Measurements from ENCODE around the gene STYXL1. TPM values are rescaled to one million over a fixed set of nuclear protein-coding genes. Genes with fewer than 3 reads are reported as not detected.
"Not testable (repeated sequence)": the region's sequence is repeated elsewhere in the genome, so short reads cannot be mapped to it uniquely, and the experiment has no call there.

STYXL1 gene
- polyA plus RNA-seq (ENCODE audit: insufficient read length in 12 of 12) = 10 to 100 TPM in 11 of 12 donors, not detected in 1; 16.5 to 35.7 (median 22.0) TPM
- long read RNA-seq, donor 1, partial matches to known transcripts = 0 of 4 reads
- long read RNA-seq, donor 1, other reads (novel, unspliced or antisense) = 0 of 4 reads
- long read RNA-seq, donor 2, partial matches to known transcripts = 240 of 453 reads
- long read RNA-seq, donor 2, other reads (novel, unspliced or antisense) = 210 of 453 reads
- long read RNA-seq, donor 3 = 0 reads
- long read RNA-seq, donor 4 = 0 reads
- long read RNA-seq, donor 5, partial matches to known transcripts = 0 of 1 reads
- long read RNA-seq, donor 5, other reads (novel, unspliced or antisense) = 0 of 1 reads
- long read RNA-seq, donor 6 = 0 reads
- long read RNA-seq, donor 7 = 0 reads
- long read RNA-seq, donor 8, partial matches to known transcripts = 252 of 420 reads
- long read RNA-seq, donor 8, other reads (novel, unspliced or antisense) = 167 of 420 reads
- long read RNA-seq, donor 9, partial matches to known transcripts = 0 of 2 reads
- long read RNA-seq, donor 9, other reads (novel, unspliced or antisense) = 0 of 2 reads
- long read RNA-seq, donor 10 = 0 reads
- long read RNA-seq, donor 11, partial matches to known transcripts = 0 of 3 reads
- long read RNA-seq, donor 11, other reads (novel, unspliced or antisense) = 0 of 3 reads

DNA sequence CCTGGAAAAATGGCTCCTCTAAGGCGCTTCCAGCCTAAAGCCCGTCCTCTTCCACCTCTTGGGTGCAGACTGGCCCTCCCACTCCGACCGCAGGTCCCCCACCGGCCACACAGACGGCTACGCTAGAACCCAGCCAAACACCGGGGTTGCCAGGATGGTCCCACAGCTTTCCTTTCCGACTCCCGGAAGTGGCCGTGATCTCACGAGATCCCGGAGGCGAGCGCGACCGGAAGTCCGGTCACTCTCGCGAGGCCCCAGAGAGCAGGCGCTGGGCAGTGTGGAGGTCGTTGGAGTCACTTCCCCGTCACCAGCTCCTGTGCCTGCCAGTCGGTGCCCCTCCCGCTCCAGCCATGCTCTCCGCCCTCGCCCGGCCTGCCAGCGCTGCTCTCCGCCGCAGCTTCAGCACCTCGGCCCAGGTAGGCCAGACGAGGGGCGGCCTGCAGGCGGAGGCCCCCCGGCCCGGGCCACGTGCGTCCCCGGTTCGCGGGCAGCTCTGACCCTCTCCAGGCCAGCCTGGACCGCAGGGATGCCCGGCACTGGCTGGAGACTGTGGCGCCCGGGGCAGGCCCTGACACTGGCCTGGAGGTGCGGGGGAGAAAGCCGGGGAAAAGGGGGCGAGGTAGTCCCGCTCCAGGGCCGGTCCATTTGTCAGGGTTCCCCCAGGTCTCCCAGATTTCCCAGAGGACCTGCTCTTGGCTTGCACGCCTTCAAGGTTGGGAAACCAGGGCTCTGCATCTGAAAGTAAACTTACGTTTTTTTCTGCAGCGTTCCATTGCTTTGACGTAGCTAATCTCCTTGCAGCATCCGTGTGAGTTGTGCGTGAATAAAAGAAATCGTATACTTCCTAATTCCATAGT lies at the start of gene STYXL1, which contains the start of gene MDH2:
Gene STYXL1, minus strand, starts transcription at position 190 of the 857 bp plus-strand sequence. CDS start 17,477 bp downstream, outside the sequence.
Gene MDH2, plus strand, starts transcription at position 296 of the 857 bp plus-strand sequence. Its CDS starts 55 bp downstream, at position 351.
- DNase-seq = peak; percentile 96

DNA sequence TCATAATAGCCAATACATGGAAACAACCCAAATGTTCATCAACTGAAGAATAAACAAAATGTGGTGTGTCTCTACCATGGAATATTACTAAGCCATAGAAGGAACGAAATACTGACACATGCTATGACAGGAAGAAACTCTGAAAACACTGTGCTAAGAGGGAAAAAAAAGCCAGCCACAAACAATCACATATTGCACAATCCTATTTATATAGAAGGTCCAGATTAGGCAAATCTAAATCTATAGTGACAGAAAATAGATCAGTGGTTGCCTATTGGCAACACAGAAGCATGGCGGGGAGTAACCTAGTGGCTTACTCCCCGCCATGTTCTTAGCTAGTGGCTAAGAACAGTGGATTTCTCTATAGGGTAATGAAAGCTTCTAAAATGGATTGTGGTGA lies 48.1 kb upstream of the STYXL1 start:
- DNase-seq = no peak

GRCh38 chr7:76094326-76094725 lies 46.5 kb upstream of the STYXL1 start:
- not testable (repeated sequence) for DNase-seq

GRCh38 chr7:76093531-76093930 lies 45.7 kb upstream of the STYXL1 start:
- not testable (repeated sequence) for DNase-seq

GRCh38 chr7:76091506-76091905 lies 43.7 kb upstream of the STYXL1 start:
- DNase-seq = no peak

DNA sequence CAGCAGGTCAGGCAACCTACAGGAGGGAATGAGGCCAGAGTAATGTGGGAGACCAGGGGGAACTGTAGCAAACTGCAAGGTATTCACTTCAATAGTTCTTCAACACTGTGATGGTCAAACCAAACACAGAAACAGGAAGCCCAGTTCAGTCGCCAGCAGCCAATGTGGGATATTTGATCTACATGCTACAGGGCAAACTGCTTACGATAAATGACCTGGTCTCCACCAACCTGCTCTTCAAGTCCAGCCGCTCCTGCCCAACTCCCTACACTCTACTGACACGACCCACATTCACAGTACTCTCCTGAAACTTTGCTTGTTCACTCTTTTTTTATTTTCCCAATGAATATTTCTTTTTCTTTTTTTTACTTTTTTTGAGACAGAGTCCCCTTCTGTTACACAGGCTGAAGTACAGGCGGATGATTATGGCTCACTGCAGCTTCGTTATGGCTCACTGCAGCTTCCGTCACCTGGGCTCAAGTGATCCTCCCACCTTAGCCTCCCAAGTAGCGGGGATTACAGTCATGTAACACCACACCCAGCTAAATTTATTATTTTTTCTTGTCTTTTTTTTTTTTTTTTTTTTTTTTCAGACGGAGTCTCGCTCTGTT lies 42.2 kb upstream of the STYXL1 start:
- no peak for DNase-seq

- DNase-seq = not testable (repeated sequence)
Measured at GRCh38 chr7:76087362-76087791, 39.6 kb upstream of the STYXL1 start.

DNA sequence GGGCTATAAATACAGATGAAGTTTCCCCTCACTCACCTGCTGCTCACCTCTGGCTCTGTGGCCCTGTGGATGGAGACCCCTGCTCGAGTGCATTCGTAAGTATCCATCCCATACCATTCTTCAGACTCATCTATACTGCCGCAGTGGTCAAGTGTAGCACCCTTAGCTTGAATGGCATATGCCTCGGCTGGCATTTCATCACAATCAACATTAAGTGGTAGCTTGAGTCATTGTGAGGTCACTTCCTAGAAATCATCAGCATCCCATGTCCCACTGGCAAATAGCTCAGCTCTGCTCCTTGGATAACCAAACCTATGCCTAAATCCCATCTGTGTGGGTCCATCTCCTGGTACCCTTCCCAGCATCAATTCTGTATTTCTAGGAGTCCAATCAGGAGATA lies 38.3 kb upstream of the STYXL1 start:
- DNase-seq = no peak

DNA sequence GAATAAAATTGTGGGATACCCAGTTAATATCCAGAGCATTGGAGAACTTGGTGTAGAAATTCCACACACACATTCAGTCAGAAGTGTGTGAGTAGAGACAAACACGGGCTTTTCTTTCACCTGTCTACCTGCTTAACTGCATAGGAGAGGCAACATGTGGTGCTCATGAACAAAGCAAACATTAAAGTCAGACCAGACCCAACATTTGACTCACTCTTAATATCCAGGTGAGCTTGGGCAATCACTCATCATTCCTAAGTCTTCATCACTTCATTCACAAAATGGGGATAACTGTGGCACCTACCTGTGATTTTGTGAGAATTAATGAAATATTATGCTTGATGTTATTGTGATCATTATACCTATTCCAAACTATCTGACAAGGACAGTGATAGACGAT lies 36.3 kb upstream of the STYXL1 start:
- not testable (repeated sequence) for DNase-seq

DNA sequence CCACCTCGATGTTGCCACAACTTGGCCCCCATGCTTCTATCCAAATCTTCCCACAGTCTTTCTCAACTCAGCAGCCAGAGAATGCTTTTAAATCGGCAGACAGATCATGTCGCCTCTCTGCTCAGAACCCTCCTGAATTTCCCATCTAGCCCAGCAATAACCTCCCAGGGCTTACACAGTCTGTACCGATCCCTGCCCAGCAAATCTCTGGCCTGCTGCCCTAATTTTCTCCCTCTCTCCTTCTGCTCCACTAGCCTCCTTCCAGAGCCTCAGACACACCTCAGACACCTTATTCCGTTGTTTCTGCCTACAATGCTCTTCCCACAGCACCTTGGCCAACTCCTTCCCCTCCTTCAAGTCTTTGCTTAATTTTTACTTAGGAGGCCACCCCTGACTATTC lies 32.4 kb upstream of the STYXL1 start:
- DNase-seq = no peak

GRCh38 chr7:76077435-76077834 lies 29.6 kb upstream of the STYXL1 start:
- no peak for DNase-seq

DNA sequence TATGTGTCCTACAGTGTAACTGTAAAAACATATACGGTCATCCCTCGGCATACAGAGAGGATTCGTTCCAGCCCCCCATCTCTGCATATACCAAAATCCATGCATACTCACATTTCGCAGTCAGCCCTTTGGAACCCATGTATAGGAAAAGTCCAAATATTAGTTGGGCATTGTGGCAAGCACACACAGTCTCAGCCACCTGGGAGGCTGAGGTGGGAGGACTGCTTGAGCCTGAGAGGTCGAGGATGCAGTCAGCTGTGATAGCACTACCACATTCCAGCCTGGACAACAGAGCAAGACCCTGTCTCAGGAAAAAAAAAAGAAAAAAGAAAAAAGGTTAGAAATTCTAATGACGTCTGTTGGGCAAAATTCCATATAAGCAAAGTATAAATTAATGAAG lies 29.2 kb upstream of the STYXL1 start:
- DNase-seq = no peak

DNA sequence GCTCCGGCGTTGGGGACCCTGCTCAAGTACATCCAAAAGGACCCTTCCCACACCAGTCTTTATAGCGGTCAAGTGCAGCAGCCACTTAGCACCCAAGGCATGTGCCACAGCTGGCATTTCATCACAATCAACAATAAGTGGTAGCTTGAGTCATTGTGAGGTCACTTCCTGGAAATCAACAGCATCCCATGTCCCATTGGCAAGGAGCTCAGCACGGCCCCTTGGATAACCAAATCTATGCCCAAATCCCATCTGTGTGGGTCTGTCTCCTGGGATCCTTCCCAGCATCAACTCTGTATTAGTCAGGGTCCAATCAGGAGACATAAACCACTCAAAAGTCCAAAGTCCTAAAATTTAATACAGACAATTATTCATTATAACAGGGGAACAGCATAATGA lies 27.2 kb upstream of the STYXL1 start:
- DNase-seq = no peak

DNA sequence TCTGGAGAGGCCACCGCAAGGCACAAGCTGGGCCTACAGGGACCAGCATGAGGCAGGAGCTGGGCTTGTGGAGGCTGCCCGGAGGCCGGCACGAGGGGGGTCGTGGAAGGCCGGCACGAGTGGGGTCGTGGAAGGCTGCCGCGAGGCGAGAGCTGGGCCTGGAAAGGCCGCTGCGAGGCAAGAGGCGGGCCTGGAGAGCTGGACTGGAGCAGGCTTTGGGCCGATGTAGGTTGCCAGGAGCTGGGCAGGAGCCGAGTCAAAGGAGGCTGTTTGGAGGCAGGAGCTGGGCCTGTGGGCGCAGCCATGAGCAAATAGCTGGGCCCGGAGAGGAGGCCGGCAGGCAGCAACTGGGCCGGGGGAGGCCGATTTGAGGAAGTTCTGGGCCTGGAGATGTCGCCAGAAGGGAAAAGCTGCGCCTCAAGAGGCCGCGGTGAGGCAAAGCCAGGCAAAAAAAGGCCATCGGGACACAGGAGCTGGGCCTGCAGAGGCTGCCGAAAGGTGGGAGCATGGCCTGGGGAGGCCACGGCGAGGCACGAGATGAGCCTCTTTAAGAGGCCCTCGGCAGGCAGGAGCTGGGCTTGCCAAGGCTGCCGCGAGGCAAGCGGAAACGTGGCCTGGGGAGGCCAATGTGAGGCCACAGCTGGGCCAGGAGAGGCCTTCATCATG lies 26.6 kb upstream of the STYXL1 start:
- no peak for DNase-seq

- DNase-seq = no peak
Measured at GRCh38 chr7:76073335-76073990, 25.7 kb upstream of the STYXL1 start.

GRCh38 chr7:76072243-76073148 lies 24.7 kb upstream of the STYXL1 start:
- DNase-seq = no peak

DNA sequence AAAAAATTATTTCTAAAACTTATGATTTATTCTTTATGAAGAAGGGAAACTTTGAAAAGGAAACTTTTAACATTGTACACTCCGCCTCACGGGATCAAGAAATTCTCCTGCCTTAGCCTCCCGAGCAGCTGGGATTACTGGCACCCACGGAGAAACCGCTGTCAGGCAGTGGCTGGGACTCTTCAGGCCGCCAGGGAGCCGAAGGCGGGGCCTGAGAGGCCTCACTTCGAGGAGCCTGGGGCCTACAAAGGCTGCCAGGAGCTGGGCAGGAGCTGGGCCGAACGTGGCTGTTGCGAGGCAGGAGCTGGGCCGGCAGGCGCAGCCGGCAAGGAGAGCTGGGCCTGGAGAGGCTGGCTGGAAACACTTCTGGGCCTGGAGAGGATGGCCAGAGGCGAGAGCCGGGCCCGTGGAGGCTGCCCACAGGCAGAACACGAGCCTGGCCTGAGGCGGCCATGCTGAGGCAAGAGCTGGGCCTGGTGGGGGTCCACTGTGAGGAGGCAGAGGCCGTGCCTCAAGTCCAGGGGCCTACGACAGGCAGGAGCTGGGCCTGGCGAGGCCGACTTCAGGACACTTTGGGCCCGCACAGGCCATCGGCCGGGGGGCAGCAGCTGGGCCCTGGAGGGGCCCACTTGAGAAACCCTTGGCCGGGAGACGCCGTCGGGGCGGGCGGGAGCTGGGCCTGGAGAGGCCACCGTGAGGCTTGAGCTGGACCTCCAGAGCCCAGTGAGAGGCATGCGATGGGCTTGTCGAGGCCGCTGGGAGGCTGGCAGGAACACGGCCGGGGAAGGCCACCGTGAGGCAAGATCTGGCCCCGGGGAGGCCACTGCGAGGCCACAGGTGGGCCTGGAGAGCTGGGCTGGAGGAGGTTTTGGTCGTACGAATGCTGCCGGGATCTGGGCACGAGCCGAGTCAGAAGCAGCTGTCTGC lies 23.8 kb upstream of the STYXL1 start:
- no peak for DNase-seq

GRCh38 chr7:76069238-76069638 lies 21.4 kb upstream of the STYXL1 start:
- no peak for DNase-seq

Data from muscle of arm (tissue), 14 donors.